H9 (cell line): ENCODE data around the gene GLRA1. TPM values are rescaled to one million over a fixed set of nuclear protein-coding genes. Genes with fewer than 3 reads are reported as not detected.

Experiments used
- DNase-seq: peaks from one replicate; pipeline ENCODE4 v3.0.0-alpha.2; 2017
- H2AFZ ChIP-seq: one replicate; pipeline ENCODE4 v1.6.1; 2013; ENCODE audit warnings: mild to moderate bottlenecking, low read length, control low read depth, moderate library complexity
- H2AK5ac ChIP-seq: 2 replicates; pipeline ENCODE4 v1.6.1; 2013; ENCODE audit warnings: low read length, control low read depth, mixed read lengths; ENCODE audit not compliant: insufficient read length
- H2BK120ac ChIP-seq: one replicate; pipeline ENCODE4 v1.6.1; 2013; ENCODE audit warnings: low read depth, mild to moderate bottlenecking, low read length, control low read depth, inconsistent platforms; ENCODE audit not compliant: poor library complexity, severe bottlenecking
- H2BK12ac ChIP-seq: 2 replicates; pipeline ENCODE4 v1.6.1; 2013; ENCODE audit warnings: low read length, control low read depth, mixed read lengths, low read depth; ENCODE audit not compliant: insufficient read length
- H2BK15ac ChIP-seq: 2 replicates; pipeline ENCODE4 v1.6.1; 2013; ENCODE audit warnings: low read depth, low read length, control low read depth
- H2BK20ac ChIP-seq: one replicate; pipeline ENCODE4 v1.6.1; 2013; ENCODE audit warnings: low read depth, mild to moderate bottlenecking, low read length, control low read depth, inconsistent platforms; ENCODE audit not compliant: poor library complexity, severe bottlenecking
- H2BK5ac ChIP-seq: 2 replicates; pipeline ENCODE4 v1.6.1; 2013; ENCODE audit warnings: low read length, control low read depth, mixed read lengths; ENCODE audit not compliant: insufficient read length
- H3K14ac ChIP-seq: 2 replicates; pipeline ENCODE4 v1.6.1; 2013; ENCODE audit warnings: low read length, control low read depth; ENCODE audit not compliant: insufficient read depth
- H3K18ac ChIP-seq: 2 replicates; pipeline ENCODE4 v1.6.1; 2013; ENCODE audit warnings: low read depth, mild to moderate bottlenecking, mixed read lengths, low read length, control low read depth; ENCODE audit not compliant: insufficient read length
- H3K23ac ChIP-seq: 2 replicates; pipeline ENCODE4 v1.6.1; 2013; ENCODE audit warnings: low read length, control low read depth, mixed read lengths, low read depth; ENCODE audit not compliant: insufficient read length
- H3K23me2 ChIP-seq: 2 replicates; pipeline ENCODE4 v1.6.1; 2013; ENCODE audit warnings: low read depth, mild to moderate bottlenecking, mixed read lengths, low read length, control low read depth; ENCODE audit not compliant: insufficient read length, poor library complexity, severe bottlenecking
- H3K27ac ChIP-seq: 2 replicates; pipeline ENCODE4 v1.5.1; 2013; ENCODE audit warnings: low read length, control low read depth, mixed read lengths, low read depth; ENCODE audit not compliant: insufficient read length
- H3K27me3 ChIP-seq: 2 replicates; pipeline ENCODE4 v1.6.1; 2013; ENCODE audit warnings: low read length, control low read depth, inconsistent platforms; ENCODE audit not compliant: insufficient read depth
- H3K4ac ChIP-seq: 2 replicates; pipeline ENCODE4 v1.6.1; 2013; ENCODE audit warnings: low read depth, mild to moderate bottlenecking, control low read depth, inconsistent platforms, low read length, moderate library complexity
- H3K4me1 ChIP-seq: 2 replicates; pipeline ENCODE4 v1.6.1; 2013; ENCODE audit warnings: low read length, control low read depth, inconsistent platforms; ENCODE audit not compliant: insufficient read depth
- H3K4me2 ChIP-seq: 2 replicates; pipeline ENCODE4 v1.6.1; 2013; ENCODE audit warnings: low read length, control low read depth, mixed read lengths; ENCODE audit not compliant: insufficient read length, insufficient read depth
- H3K56ac ChIP-seq: 2 replicates; pipeline ENCODE4 v1.6.1; 2013; ENCODE audit warnings: low read depth, mild to moderate bottlenecking, mixed read lengths, low read length, control low read depth; ENCODE audit not compliant: insufficient read length
- H3K79me1 ChIP-seq: 2 replicates; pipeline ENCODE4 v1.6.1; 2013; ENCODE audit warnings: low read depth, mild to moderate bottlenecking, moderate library complexity, low read length, control low read depth, inconsistent platforms; ENCODE audit not compliant: insufficient read depth, poor library complexity, severe bottlenecking
- H3K79me2 ChIP-seq: 2 replicates; pipeline ENCODE4 v1.6.1; 2013; ENCODE audit warnings: low read length, control low read depth, inconsistent platforms; ENCODE audit not compliant: insufficient read depth
- H3K9ac ChIP-seq: 2 replicates; pipeline ENCODE4 v1.6.1; 2013; ENCODE audit warnings: low read length, control low read depth, mixed read lengths; ENCODE audit not compliant: insufficient read length; ENCODE audit errors: extremely low read depth
- H3K9me3 ChIP-seq: one replicate; pipeline ENCODE4 v1.6.1; 2013; ENCODE audit warnings: low read depth, low read length, inconsistent platforms; ENCODE audit not compliant: control insufficient read depth
- H3T11ph ChIP-seq: one replicate; pipeline ENCODE4 v1.6.1; 2013; ENCODE audit warnings: mild to moderate bottlenecking, low read length, control low read depth, inconsistent platforms
- H4K20me1 ChIP-seq: one replicate; pipeline ENCODE4 v1.6.1; 2013; ENCODE audit not compliant: control insufficient read depth, insufficient read length, insufficient read depth
- H4K5ac ChIP-seq: 2 replicates; pipeline ENCODE4 v1.6.1; 2013; ENCODE audit warnings: low read depth, mild to moderate bottlenecking, mixed read lengths, low read length, control low read depth; ENCODE audit not compliant: insufficient read length
- H4K8ac ChIP-seq: replicated peaks from 2 replicates; pipeline ENCODE4 v1.6.1; 2013; ENCODE audit warnings: low read length, control low read depth, mixed read lengths, low read depth; ENCODE audit not compliant: insufficient read length
- H4K91ac ChIP-seq: 2 replicates; pipeline ENCODE4 v1.6.1; 2013; ENCODE audit warnings: low read depth, mild to moderate bottlenecking, moderate library complexity, mixed read lengths, low read length, control low read depth; ENCODE audit not compliant: insufficient read length
- H3K27ac Mint-ChIP-seq, 3 experiments: 2 replicates in 2 of 3; 3 replicates in 1 of 3; pipeline ENCODE4 v1.8.0; 2020 to 2021; ENCODE audit warnings: mixed read lengths in 3 of 3, mild to moderate bottlenecking in 1 of 3, moderate library complexity in 1 of 3
- H3K27me3 Mint-ChIP-seq: 2 replicates; pipeline ENCODE4 v1.8.0; 2021; ENCODE audit warnings: low read depth, mild to moderate bottlenecking, moderate library complexity, mixed read lengths
- H3K36me3 Mint-ChIP-seq, 3 experiments: 2 replicates in 2 of 3; 3 replicates in 1 of 3; pipeline ENCODE4 v1.8.0; 2020 to 2021; ENCODE audit warnings: low read depth in 3 of 3, mixed read lengths in 3 of 3; ENCODE audit not compliant: insufficient read depth in 1 of 3
- H3K4me1 Mint-ChIP-seq, 2 experiments: 2 replicates each; pipeline ENCODE4 v1.8.0; 2020; ENCODE audit warnings: mixed read lengths in 2 of 2
- H3K4me3 Mint-ChIP-seq, 2 experiments: 2 replicates in 1 of 2; 3 replicates in 1 of 2; pipeline ENCODE4 v1.8.0; 2020 to 2021; ENCODE audit warnings: mild to moderate bottlenecking in 2 of 2, mixed read lengths in 2 of 2, moderate library complexity in 1 of 2
- H3K9me3 Mint-ChIP-seq, 2 experiments: 2 replicates in 1 of 2; 3 replicates in 1 of 2; pipeline ENCODE4 v1.8.0; 2020; ENCODE audit warnings: mild to moderate bottlenecking in 2 of 2, mixed read lengths in 2 of 2, moderate library complexity in 1 of 2
- WGBS: extraction: QIAGEN DNeasy Blood & Tissue Kit; methylation state at CpG from one replicate; pipeline ENCODE4 v1.1.7; 2013; ENCODE audit warnings: missing lambda C conversion rate, low lambda C conversion rate, mixed read lengths; ENCODE audit not compliant: insufficient read length; ENCODE audit errors: extremely low coverage; 5-methylcytosine and 5-hydroxymethylcytosine counted together
- total RNA-seq: library from RNA; stranded (reverse); gene quantifications from 2 replicates; pipeline ENCODE4 v1.2.1, GENCODE V29; 2021
- TF ChIP-seq, protein P1 (sequence below): fragments of 200-600 bp; sonication (generic); conservative IDR thresholded peaks from 3 replicates; pipeline ENCODE4 v1.8.0; 2021; ENCODE audit warnings: antibody characterized with exemption, mild to moderate bottlenecking

Gene GLRA1
- total RNA-seq, 1 experiment from 2014 or later = not detected

- Histone ChIP-seq H3K4ac (no peak overlapping the region), H2AFZ (no peak overlapping the region), H3K18ac (no peak overlapping the region), H3K23me2 (no peaks in the 10 kb centered on the region), H3K4me1 (no peaks in the 10 kb centered on the region), H3K27me3 (no peaks in the 10 kb centered on the region), H2AK5ac (no peak overlapping the region), H4K91ac (no peak overlapping the region), H2BK5ac (no peak overlapping the region), H3K9me3 (no peaks in the 10 kb centered on the region), H3K23ac (no peak overlapping the region), H2BK20ac (no peak overlapping the region), H3K14ac (no peak overlapping the region), H3K79me1 (no peaks in the 10 kb centered on the region), H4K8ac (no peak overlapping the region), H3K79me2 (no peaks in the 10 kb centered on the region), H2BK12ac (no peak overlapping the region), H4K5ac (no peak overlapping the region), H3K27ac (no peak overlapping the region), H2BK15ac (no peak overlapping the region), H3T11ph (no peak overlapping the region), H2BK120ac (no peak overlapping the region), H4K20me1 (no peaks in the 10 kb centered on the region), H3K9ac (no peak overlapping the region), H3K4me2 (no peak overlapping the region), H3K56ac (no peak overlapping the region)
- H3K4me1 Mint-ChIP-seq = peaks cover 19 to 22% of the 10 kb centered on the region in 2 experiments
- H3K9me3 Mint-ChIP-seq = no peaks in the 10 kb centered on the region; a peak in 1 of 5 replicates
- H3K27me3 Mint-ChIP-seq = peaks cover 38% of the 10 kb centered on the region
- no peak for DNase-seq
- no peak overlapping the region for H3K27ac Mint-ChIP-seq
- TF ChIP-seq, protein P1, sequence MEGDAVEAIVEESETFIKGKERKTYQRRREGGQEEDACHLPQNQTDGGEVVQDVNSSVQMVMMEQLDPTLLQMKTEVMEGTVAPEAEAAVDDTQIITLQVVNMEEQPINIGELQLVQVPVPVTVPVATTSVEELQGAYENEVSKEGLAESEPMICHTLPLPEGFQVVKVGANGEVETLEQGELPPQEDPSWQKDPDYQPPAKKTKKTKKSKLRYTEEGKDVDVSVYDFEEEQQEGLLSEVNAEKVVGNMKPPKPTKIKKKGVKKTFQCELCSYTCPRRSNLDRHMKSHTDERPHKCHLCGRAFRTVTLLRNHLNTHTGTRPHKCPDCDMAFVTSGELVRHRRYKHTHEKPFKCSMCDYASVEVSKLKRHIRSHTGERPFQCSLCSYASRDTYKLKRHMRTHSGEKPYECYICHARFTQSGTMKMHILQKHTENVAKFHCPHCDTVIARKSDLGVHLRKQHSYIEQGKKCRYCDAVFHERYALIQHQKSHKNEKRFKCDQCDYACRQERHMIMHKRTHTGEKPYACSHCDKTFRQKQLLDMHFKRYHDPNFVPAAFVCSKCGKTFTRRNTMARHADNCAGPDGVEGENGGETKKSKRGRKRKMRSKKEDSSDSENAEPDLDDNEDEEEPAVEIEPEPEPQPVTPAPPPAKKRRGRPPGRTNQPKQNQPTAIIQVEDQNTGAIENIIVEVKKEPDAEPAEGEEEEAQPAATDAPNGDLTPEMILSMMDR = no peak
- no peak overlapping the region for H3K4me3 Mint-ChIP-seq
- no CpG with 5 or more reads among the region's 4 CpGs for WGBS
- no peaks in the 10 kb centered on the region for H3K36me3 Mint-ChIP-seq
These were observed 32.3 kb downstream of the GLRA1 start for GRCh38 chr5:151892393-151892792.
